Loucy (cell line): ENCODE data around the gene ZSWIM8.

ENCODE experiments used
- H2AFZ ChIP-seq: fragments of 200-600 bp; sonication (generic); 2 replicates; pipeline ENCODE4 v1.6.0; 2016; ENCODE audit warnings: antibody characterized with exemption, mild to moderate bottlenecking, low read length, moderate library complexity
- H3F3A ChIP-seq: fragments of 200-600 bp; 2 replicates; pipeline ENCODE4 v1.6.0; 2016; ENCODE audit warnings: antibody characterized with exemption, low read depth, mild to moderate bottlenecking
- H3K27me3 ChIP-seq: fragments of 200-600 bp; sonication (generic); 2 replicates; pipeline ENCODE4 v1.6.1; 2014; ENCODE audit warnings: low read length, mild to moderate bottlenecking; ENCODE audit not compliant: insufficient read depth, poor library complexity, severe bottlenecking
- H3K36me3 ChIP-seq: fragments of 200-600 bp; sonication (generic); 2 replicates; pipeline ENCODE4 v1.6.1; 2016; ENCODE audit warnings: low read length; ENCODE audit not compliant: insufficient read depth
- H3K4me1 ChIP-seq: fragments of 200-600 bp; sonication (generic); 2 replicates; pipeline ENCODE4 v1.5.1; 2014; ENCODE audit warnings: low read length, mild to moderate bottlenecking; ENCODE audit not compliant: insufficient read depth, poor library complexity, severe bottlenecking
- H3K4me2 ChIP-seq: fragments of 200-600 bp; sonication (generic); 2 replicates; pipeline ENCODE4 v1.6.0; 2014; ENCODE audit warnings: antibody characterized with exemption, low read length, low read depth, mild to moderate bottlenecking; ENCODE audit not compliant: poor library complexity, severe bottlenecking
- H3K4me3 ChIP-seq: fragments of 200-600 bp; sonication (generic); 2 replicates; pipeline ENCODE4 v1.5.1; 2014; ENCODE audit warnings: low read length, mild to moderate bottlenecking, mixed read lengths; ENCODE audit not compliant: poor library complexity, severe bottlenecking
- H3K79me2 ChIP-seq: fragments of 200-600 bp; sonication (generic); 2 replicates; pipeline ENCODE4 v1.6.1; 2014; ENCODE audit warnings: low read length; ENCODE audit not compliant: insufficient read depth
- H3K9ac ChIP-seq: fragments of 200-600 bp; sonication (generic); 2 replicates; pipeline ENCODE4 v1.6.0; 2014; ENCODE audit warnings: mild to moderate bottlenecking, low read depth, low read length, moderate library complexity; ENCODE audit not compliant: poor library complexity, severe bottlenecking
- H3K9me2 ChIP-seq: fragments of 200-600 bp; sonication (generic); replicated peaks from 2 replicates; pipeline ENCODE4 v1.6.1; 2016; ENCODE audit warnings: low read depth, low read length, mixed read lengths
- H3K9me3 ChIP-seq: fragments of 200-600 bp; sonication (generic); 2 replicates; pipeline ENCODE4 v1.6.1; 2014; ENCODE audit warnings: mild to moderate bottlenecking, antibody characterized with exemption, low read length, low read depth; ENCODE audit not compliant: insufficient read depth
- H4K20me1 ChIP-seq: fragments of 200-600 bp; sonication (generic); 2 replicates; pipeline ENCODE4 v1.6.0; 2014; ENCODE audit warnings: antibody characterized with exemption, low read length, mild to moderate bottlenecking; ENCODE audit not compliant: insufficient read depth, poor library complexity, severe bottlenecking
- EZH2phosphoT487 ChIP-seq: fragments of 200-600 bp; IDR thresholded peaks from 2 replicates; pipeline ENCODE4 v1.6.1; 2018; ENCODE audit warnings: antibody characterized with exemption, mild to moderate bottlenecking, moderate library complexity, borderline replicate concordance
- TF ChIP-seq, protein P1 (sequence below): fragments of 200-600 bp; sonication (generic); conservative IDR thresholded peaks from 2 replicates; pipeline ENCODE4 v1.5.1; 2014; ENCODE audit warnings: mild to moderate bottlenecking, antibody characterized with exemption, low read length

Gene ZSWIM8

DNA sequence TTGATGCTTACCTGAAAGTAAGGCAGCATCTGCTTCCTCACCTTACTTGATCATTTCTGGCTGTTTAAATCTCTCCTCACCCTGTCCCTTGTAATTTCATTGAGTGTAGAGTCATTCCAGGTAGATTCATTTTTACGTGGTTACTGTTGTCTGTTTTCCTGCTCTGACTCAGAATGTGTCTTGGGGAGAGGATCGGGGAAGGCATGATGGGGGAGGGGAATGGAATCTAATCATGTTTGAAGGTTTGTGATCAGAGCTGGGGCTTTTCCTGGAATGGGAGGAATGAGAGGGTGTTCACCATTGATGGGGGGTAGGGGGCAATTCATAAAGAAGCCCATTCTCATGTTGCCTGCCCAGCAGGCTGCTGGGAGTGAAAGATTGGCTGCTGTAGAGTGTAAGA lies 22.5 kb upstream of the ZSWIM8 start:
- Histone ChIP-seq H4K20me1 (no peaks in the 10 kb centered on the region), H2AFZ (no peak overlapping the region), H3K9ac (no peak overlapping the region), H3K27me3 (no peaks in the 10 kb centered on the region), H3F3A (no peaks in the 10 kb centered on the region), H3K4me2 (no peak overlapping the region), H3K9me3 (no peaks in the 10 kb centered on the region), H3K4me3 (no peak overlapping the region), H3K4me1 (no peaks in the 10 kb centered on the region), H3K79me2 (no peaks in the 10 kb centered on the region), H3K9me2 (no peaks in the 10 kb centered on the region), H3K36me3 (peaks cover 90% of the 10 kb centered on the region)
- no peak for TF ChIP-seq EZH2phosphoT487
- TF ChIP-seq, protein P1, sequence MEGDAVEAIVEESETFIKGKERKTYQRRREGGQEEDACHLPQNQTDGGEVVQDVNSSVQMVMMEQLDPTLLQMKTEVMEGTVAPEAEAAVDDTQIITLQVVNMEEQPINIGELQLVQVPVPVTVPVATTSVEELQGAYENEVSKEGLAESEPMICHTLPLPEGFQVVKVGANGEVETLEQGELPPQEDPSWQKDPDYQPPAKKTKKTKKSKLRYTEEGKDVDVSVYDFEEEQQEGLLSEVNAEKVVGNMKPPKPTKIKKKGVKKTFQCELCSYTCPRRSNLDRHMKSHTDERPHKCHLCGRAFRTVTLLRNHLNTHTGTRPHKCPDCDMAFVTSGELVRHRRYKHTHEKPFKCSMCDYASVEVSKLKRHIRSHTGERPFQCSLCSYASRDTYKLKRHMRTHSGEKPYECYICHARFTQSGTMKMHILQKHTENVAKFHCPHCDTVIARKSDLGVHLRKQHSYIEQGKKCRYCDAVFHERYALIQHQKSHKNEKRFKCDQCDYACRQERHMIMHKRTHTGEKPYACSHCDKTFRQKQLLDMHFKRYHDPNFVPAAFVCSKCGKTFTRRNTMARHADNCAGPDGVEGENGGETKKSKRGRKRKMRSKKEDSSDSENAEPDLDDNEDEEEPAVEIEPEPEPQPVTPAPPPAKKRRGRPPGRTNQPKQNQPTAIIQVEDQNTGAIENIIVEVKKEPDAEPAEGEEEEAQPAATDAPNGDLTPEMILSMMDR = no peak

DNA sequence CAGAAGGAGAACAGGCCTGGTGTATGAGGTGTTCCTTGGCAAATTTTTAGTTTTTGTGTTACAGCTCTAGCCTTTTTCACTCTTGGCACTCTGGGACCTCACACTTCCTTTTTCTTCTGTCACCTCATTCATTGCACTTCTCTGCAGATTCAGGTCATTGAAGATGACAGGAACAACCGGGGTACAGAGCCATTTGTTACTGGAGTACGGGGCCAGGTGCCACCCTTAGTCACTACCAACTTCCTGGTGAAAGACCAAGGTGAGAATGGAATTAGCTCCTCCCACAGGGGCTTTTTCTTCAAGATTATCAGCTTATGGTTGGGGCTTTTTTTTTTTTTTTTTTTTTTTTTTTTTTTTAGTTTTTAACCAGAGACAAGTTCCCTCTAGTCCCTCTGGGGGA lies 22.1 kb upstream of the ZSWIM8 start:
- H3K4me3 ChIP-seq = no peak overlapping the region
- H3K9ac ChIP-seq = no peak overlapping the region
- no peaks in the 10 kb centered on the region for H3K27me3 ChIP-seq
- H3F3A ChIP-seq = no peaks in the 10 kb centered on the region
- no peaks in the 10 kb centered on the region for H4K20me1 ChIP-seq
- no peak overlapping the region for H2AFZ ChIP-seq
- H3K9me2 ChIP-seq = no peaks in the 10 kb centered on the region
- no peaks in the 10 kb centered on the region for H3K9me3 ChIP-seq
- H3K79me2 ChIP-seq = no peaks in the 10 kb centered on the region
- H3K4me2 ChIP-seq = no peak overlapping the region
- peaks cover 93% of the 10 kb centered on the region for H3K36me3 ChIP-seq
- no peak for TF ChIP-seq EZH2phosphoT487
- TF ChIP-seq, protein P1 = no peak
- no peaks in the 10 kb centered on the region for H3K4me1 ChIP-seq

DNA sequence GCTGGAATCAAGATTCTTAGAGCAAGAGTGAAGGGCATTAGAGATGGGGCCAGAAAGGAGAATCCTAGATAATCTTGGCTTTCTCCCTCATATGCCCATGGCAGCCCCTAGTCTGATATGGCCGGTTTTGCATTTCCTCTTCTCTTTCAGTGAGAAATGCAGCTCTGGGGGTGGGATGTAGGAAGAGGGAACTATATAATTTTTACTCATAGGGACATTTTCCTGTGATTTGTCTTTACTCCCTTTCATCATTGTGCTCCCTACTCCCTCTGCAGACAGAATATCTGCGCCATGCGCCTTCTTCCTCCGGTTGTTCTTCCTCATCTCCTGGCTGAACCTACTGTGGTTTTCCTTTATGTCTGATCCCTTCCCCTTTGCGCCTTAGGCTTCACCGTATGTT lies 20.3 kb upstream of the ZSWIM8 start:
- H4K20me1 ChIP-seq = no peaks in the 10 kb centered on the region
- H3K9me2 ChIP-seq = no peaks in the 10 kb centered on the region
- H3K27me3 ChIP-seq = no peaks in the 10 kb centered on the region
- no peak overlapping the region for H3K4me3 ChIP-seq
- no peaks in the 10 kb centered on the region for H3F3A ChIP-seq
- H3K9me3 ChIP-seq = no peaks in the 10 kb centered on the region
- no peak overlapping the region for H3K4me2 ChIP-seq
- TF ChIP-seq EZH2phosphoT487 = no peak
- TF ChIP-seq, protein P1 = no peak
- H2AFZ ChIP-seq = no peak overlapping the region
- H3K4me1 ChIP-seq = no peaks in the 10 kb centered on the region
- H3K9ac ChIP-seq = no peak overlapping the region
- peaks cover 95% of the 10 kb centered on the region for H3K36me3 ChIP-seq
- no peaks in the 10 kb centered on the region for H3K79me2 ChIP-seq
